A549 (cell line): ENCODE results near the gene UBE2D1. TPM values are rescaled to one million over a fixed set of nuclear protein-coding genes. Genes with fewer than 3 reads are reported as not detected.

Source experiments
- ATAC-seq, 2 experiments: fragments of 200-7000 bp in 1 of 2; fragments of >200 bp in 1 of 2; cut with Nextera tagmentation in 1 of 2; cut with Tn5 transposase in 1 of 2; 3 replicates each; pipeline versions ENCODE4 v1.8.0 to v1.9.1; 2018 to 2020; ENCODE audit warnings: mild to moderate bottlenecking in 1 of 2, moderate library complexity in 1 of 2
- CTCF ChIA-PET: fragments of 300-600 bp; sonication (Branson Sonifier 250); formaldehyde crosslinking; extraction: SDS; loops from one replicate; lab custom pipeline; 2021; ENCODE audit warnings: antibody characterized with exemption, inconsistent platforms; lab: Yijun Ruan, JAX
- POLR2A ChIA-PET: fragments of 350-600 bp; formaldehyde crosslinking; extraction: SDS; loops from one replicate; lab custom pipeline; 2021; ENCODE audit warnings: antibody characterized with exemption, inconsistent platforms; lab: Yijun Ruan, JAX
- DNase-seq, 2 experiments: peaks; one replicate each; pipeline versions ENCODE4 v3.0.0 to v3.0.0-alpha.2; 2011 to 2016; ENCODE audit warnings: low read depth in 1 of 2, low spot score in 1 of 2
- FAIRE-seq: peaks from 2 replicates; lab custom pipeline; 2011; peaks lifted over from hg19 to GRCh38; lab: Jason Lieb, UNC
- H3K27ac ChIP-seq, 2 experiments: fragments of >200 bp; sonication (Bioruptor Twin); formaldehyde crosslinking; 3 replicates each; pipeline ENCODE4 v1.5.1; 2016 to 2017
- H3K4me1 ChIP-seq: fragments of >200 bp; sonication (Bioruptor Twin); formaldehyde crosslinking; 3 replicates; pipeline ENCODE4 v1.6.1; 2016
- H3K4me2 ChIP-seq: fragments of >200 bp; sonication (Bioruptor Twin); formaldehyde crosslinking; 3 replicates; pipeline ENCODE4 v1.6.1; 2016
- H3K4me3 ChIP-seq: fragments of >200 bp; sonication (Bioruptor Twin); formaldehyde crosslinking; 3 replicates; pipeline ENCODE4 v1.5.1; 2016
- H3K9me3 ChIP-seq: fragments of >200 bp; sonication (Bioruptor Twin); formaldehyde crosslinking; 3 replicates; pipeline ENCODE4 v1.6.1; 2016
- BCL3 ChIP-seq: fragments of >200 bp; sonication (Bioruptor Twin); formaldehyde crosslinking; IDR thresholded peaks from 3 replicates; pipeline ENCODE4 v1.6.1; 2016
- BHLHE40 ChIP-seq: IDR thresholded peaks from 2 replicates; pipeline ENCODE4 v1.6.1; 2012; ENCODE audit warnings: low read depth, low read length, inconsistent platforms
- CEBPB ChIP-seq, 2 experiments: fragments of >200 bp in 1 of 2; sonication (Bioruptor Twin) in 1 of 2; formaldehyde crosslinking in 1 of 2; IDR thresholded peaks; 2 replicates each; pipeline ENCODE4 v1.6.1; 2012 to 2016
- ELK1 ChIP-seq: fragments of 150-350 bp; IDR thresholded peaks from 2 replicates; pipeline ENCODE4 v1.6.1; 2014; ENCODE audit warnings: low read depth, mild to moderate bottlenecking, low read length
- ESRRA ChIP-seq: fragments of 150-350 bp; IDR thresholded peaks from 2 replicates; pipeline ENCODE4 v1.6.1; 2014; ENCODE audit warnings: mild to moderate bottlenecking, low read length, borderline replicate concordance
- FOXS1 ChIP-seq: fragments of 250-450 bp; sonication (Bioruptor Pico); IDR thresholded peaks from 2 replicates; pipeline ENCODE4 v1.5.0; 2020; ENCODE audit warnings: mild to moderate bottlenecking, moderate library complexity
- GATA3 ChIP-seq: IDR thresholded peaks from 2 replicates; pipeline ENCODE4 v1.6.1; 2012; ENCODE audit warnings: borderline replicate concordance
- HES2 ChIP-seq: fragments of >200 bp; sonication (Bioruptor Twin); formaldehyde crosslinking; IDR thresholded peaks from 2 replicates; pipeline ENCODE4 v1.6.1; 2016
- HOXB13 ChIP-seq: fragments of 250-450 bp; sonication (Bioruptor Pico); IDR thresholded peaks from 2 replicates; pipeline ENCODE4 v1.5.0; 2020; ENCODE audit warnings: low read depth, mild to moderate bottlenecking, moderate library complexity
- HOXB5 ChIP-seq: fragments of 250-450 bp; sonication (Bioruptor Pico); IDR thresholded peaks from 2 replicates; pipeline ENCODE4 v1.5.0; 2020; ENCODE audit warnings: mild to moderate bottlenecking, moderate library complexity
- MAX ChIP-seq: IDR thresholded peaks from 2 replicates; pipeline ENCODE4 v1.6.1; 2012
- NFE2L2 ChIP-seq: fragments of 150-350 bp; conservative IDR thresholded peaks from 2 replicates; pipeline ENCODE4 v1.6.1; 2014; ENCODE audit warnings: low read length
- NPAS2 ChIP-seq: fragments of 250-450 bp; sonication (Bioruptor Pico); IDR thresholded peaks from 2 replicates; pipeline ENCODE4 v1.8.0; 2022; ENCODE audit warnings: mild to moderate bottlenecking, moderate library complexity, borderline replicate concordance
- PBX3 ChIP-seq: IDR thresholded peaks from 2 replicates; pipeline ENCODE4 v1.6.1; 2012
- PHF8 ChIP-seq: fragments of 200-600 bp; sonication (generic); IDR thresholded peaks from 2 replicates; pipeline ENCODE4 v1.6.1; 2016; ENCODE audit warnings: low read depth, mild to moderate bottlenecking, antibody characterized with exemption, moderate library complexity, borderline replicate concordance
- POLR2AphosphoS2 ChIP-seq: conservative IDR thresholded peaks from 2 replicates; pipeline ENCODE4 v1.6.1; 2012; ENCODE audit warnings: low read length, improper control_type of control experiment, inconsistent platforms
- RAD21 ChIP-seq, 2 experiments: fragments of >200 bp in 1 of 2; sonication (Bioruptor Twin) in 1 of 2; formaldehyde crosslinking in 1 of 2; IDR thresholded peaks in 1 of 2; conservative IDR thresholded peaks in 1 of 2; 2 replicates in 1 of 2; 3 replicates in 1 of 2; pipeline ENCODE4 v1.6.1; 2012 to 2018; ENCODE audit warnings: inconsistent platforms in 1 of 2
- RFX5 ChIP-seq: fragments of 450-650 bp; IDR thresholded peaks from 2 replicates; pipeline ENCODE4 v1.7.1; 2014; ENCODE audit warnings: antibody characterized with exemption, mild to moderate bottlenecking, moderate library complexity
- SMC3 ChIP-seq: fragments of >200 bp; sonication (Bioruptor Twin); formaldehyde crosslinking; IDR thresholded peaks from 3 replicates; pipeline ENCODE4 v1.6.1; 2018; ENCODE audit warnings: inconsistent platforms
- SREBF2 ChIP-seq: fragments of 450-650 bp; IDR thresholded peaks from 2 replicates; pipeline ENCODE4 v1.6.1; 2014; ENCODE audit warnings: mild to moderate bottlenecking, moderate library complexity
- TFCP2L1 ChIP-seq: fragments of 250-450 bp; sonication (Bioruptor Pico); IDR thresholded peaks from 2 replicates; pipeline ENCODE4 v1.5.0; 2021; ENCODE audit warnings: mild to moderate bottlenecking
- TP53 ChIP-seq: fragments of 250-450 bp; sonication (Bioruptor Pico); IDR thresholded peaks from 2 replicates; pipeline ENCODE4 v1.5.0; 2021; ENCODE audit warnings: mild to moderate bottlenecking, moderate library complexity
- ZNF302 ChIP-seq: fragments of 250-450 bp; sonication (Bioruptor Pico); IDR thresholded peaks from 2 replicates; pipeline ENCODE4 v1.9.0; 2021; ENCODE audit warnings: inconsistent platforms, mild to moderate bottlenecking, moderate library complexity
- WGBS: methylation state at CpG from one replicate; pipeline ENCODE4 v1.1.6; 2017; ENCODE audit errors: missing lambda C conversion rate; 5-methylcytosine and 5-hydroxymethylcytosine counted together
- polyA plus RNA-seq, 4 experiments: library from polyadenylated mRNA; depleted of rRNA in 3 of 4; stranded (reverse); fragments of >200 nt; fragmentation: RNase III in 1 of 4; extraction: RNeasy Plus Mini Kit Qiagen cat#74134 plus additional on column Dnase treatment in 1 of 4; gene quantifications; 2 replicates in 3 of 4; 3 replicates in 1 of 4; pipeline ENCODE4 v1.2.3, GENCODE V29; 2011 to 2017

The UBE2D1 gene
- polyA plus RNA-seq, 2 of the 4 experiments (the other 2 are of a cell fraction): 18.1 to 40.5 TPM

GRCh38 chr10:58404001-58404400, 69.2 kb downstream of the UBE2D1 start:
- no peak for TF ChIP-seq SREBF2
- no peak for TF ChIP-seq CEBPB (IDR thresholded peaks at IDR 0.05)
- TF ChIP-seq HOXB5 (CRISPR knock-in tag): no peak
- no peak for TF ChIP-seq ZNF302 (CRISPR knock-in tag)
- no peak for TF ChIP-seq NFE2L2
- TF ChIP-seq RAD21 (conservative IDR thresholded peaks at IDR 0.05 in 1 of 2, IDR thresholded peaks at IDR 0.05 in 1 of 2): no peak
- TF ChIP-seq RFX5: no peak
- TF ChIP-seq BHLHE40: no peak
- no peak for TF ChIP-seq TFCP2L1
- TF ChIP-seq SMC3: no peak
- TF ChIP-seq TP53: no peak
- TF ChIP-seq PHF8: no peak
- TF ChIP-seq PBX3: no peak
- TF ChIP-seq ELK1: no peak
- TF ChIP-seq POLR2AphosphoS2: no peak
- no peak for TF ChIP-seq HES2
- TF ChIP-seq HOXB13 (CRISPR knock-in tag): no peak
- H3K4me2 ChIP-seq: no peak overlapping the region
- H3K4me3 ChIP-seq: no peak overlapping the region
- CTCF ChIA-PET: interaction anchor here (0.6 to 2.0 kb wide), 5 partner anchors 8 to 188 kb away, joined by 3 to 11 read pairs (median 3); partner anchors contain the start of gene BICC1
- no peaks in the 10 kb centered on the region for H3K9me3 ChIP-seq
- no peak overlapping the region for H3K27ac ChIP-seq
- ATAC-seq (no peak), FAIRE-seq (peak; percentile 23), DNase-seq (no peak)
- POLR2A ChIA-PET: no interaction called here
- H3K4me1 ChIP-seq: 0 out of 3 replicates have a peak, but pooled peaks cover 4% of the 10 kb centered on the region
- 100% methylated on average over 2 of the region's 2 CpGs for WGBS

GRCh38 chr10:58409956-58410610, 75.3 kb downstream of the UBE2D1 start:
- TF ChIP-seq HOXB13 (CRISPR knock-in tag) (no peak), BCL3 (no peak), MAX (no peak), FOXS1 (no peak), ESRRA (no peak), NPAS2 (CRISPR knock-in tag) (no peak), GATA3 (no peak)
- WGBS: 73% methylated on average over 4 of the region's 4 CpGs
- Histone ChIP-seq H3K27ac (peak overlapping the region in 1 of 2 experiments; percentile 22; a peak in 1 of 6 replicates), H3K9me3 (no peaks in the 10 kb centered on the region), H3K4me3 (no peak overlapping the region), H3K4me2 (no peak overlapping the region), H3K4me1 (peaks cover 31% of the 10 kb centered on the region)
- CTCF ChIA-PET: interaction anchor here (0.5 to 1.2 kb wide), 2 partner anchors 34 to 231 kb away, joined by 3 to 5 read pairs; no protein-coding TSS in a partner anchor
- ATAC-seq (no peak), FAIRE-seq (no peak), DNase-seq (no peak)
- POLR2A ChIA-PET: interaction anchor here (0.7 kb wide), 1 partner anchor 9 kb away, joined by 5 read pairs; no protein-coding TSS in a partner anchor
